Measurements from ENCODE around the gene APOC3.
"Not testable (repeated sequence)": the region's sequence is repeated elsewhere in the genome, so short reads cannot be mapped to it uniquely, and the experiment has no call there.

The APOC3 gene

GRCh38 chr11:116834535-116835041 is 4.9 kb downstream of the APOC3 start:
- H3K23ac ChIP-seq (ENCODE audit: low read length in 2 of 2); DNase-seq; H2BK12ac ChIP-seq (ENCODE audit: low read length in 2 of 2); H3K18ac ChIP-seq (ENCODE audit: low read depth in 1 of 2, low read length in 2 of 2); H2BK5ac ChIP-seq (ENCODE audit: low read depth, low read length, poor library complexity, severe bottlenecking); H3K4me2 ChIP-seq (ENCODE audit: low read length, poor library complexity, severe bottlenecking); H3K27ac ChIP-seq (ENCODE audit: low read length, poor library complexity, severe bottlenecking); H2BK15ac ChIP-seq (ENCODE audit: low read depth, poor library complexity, severe bottlenecking); H3K9me3 ChIP-seq (ENCODE audit: control insufficient read depth, low read length); H3K79me1 ChIP-seq (replicated peaks; ENCODE audit: low read length, poor library complexity, severe bottlenecking); H3K14ac ChIP-seq (ENCODE audit: low read length in 2 of 2); H2BK120ac ChIP-seq (ENCODE audit: low read depth, low read length); H4K91ac ChIP-seq (ENCODE audit: low read length); H3K4me3 ChIP-seq (ENCODE audit: insufficient read depth in 1 of 2, low read depth in 1 of 2, low read length in 2 of 2); H3K4ac ChIP-seq (ENCODE audit: low read depth in 1 of 2, low read length in 2 of 2); H2AFZ ChIP-seq (ENCODE audit: low read depth, low read length); H3K36me3 ChIP-seq (ENCODE audit: control insufficient read depth in 1 of 2, insufficient read depth in 2 of 2, low read depth in 1 of 2, low read length in 2 of 2); H2AK5ac ChIP-seq (ENCODE audit: low read length, severe bottlenecking); H3K9ac ChIP-seq (ENCODE audit: low read length); H4K8ac ChIP-seq (ENCODE audit: low read length); H3K27me3 ChIP-seq (ENCODE audit: control insufficient read depth in 1 of 2, insufficient read depth in 1 of 2, low read length in 2 of 2): not testable (repeated sequence)
- peaks cover 11% of the 10 kb centered on the region for H3K4me1 ChIP-seq (ENCODE audit: control insufficient read depth, insufficient read depth, low read depth, low read length)
- WGBS, result 82% methylated on average over 13 of the region's 13 CpGs

GRCh38 chr11:116835042-116835772 is 5.5 kb downstream of the APOC3 start:
- Histone ChIP-seq H3K4me3 (ENCODE audit: insufficient read depth in 1 of 2, low read depth in 1 of 2, low read length in 2 of 2) (peak overlapping the region in 1 of 2 experiments; percentile 53), H3K9me3 (ENCODE audit: control insufficient read depth, low read length) (no peaks in the 10 kb centered on the region), H2AFZ (ENCODE audit: low read depth, low read length) (peak overlapping the region; percentile 70), H2BK120ac (ENCODE audit: low read depth, low read length) (peak overlapping the region; percentile 27), H2BK12ac (ENCODE audit: low read length in 2 of 2) (peak overlapping the region in 1 of 2 experiments; percentile 18), H2AK5ac (ENCODE audit: low read length, severe bottlenecking) (no peak overlapping the region), H3K4ac (ENCODE audit: low read depth in 1 of 2, low read length in 2 of 2) (peak overlapping the region in 1 of 2 experiments; percentile 13), H3K23ac (ENCODE audit: low read length in 2 of 2) (no peak overlapping the region), H3K27me3 (ENCODE audit: control insufficient read depth in 1 of 2, insufficient read depth in 1 of 2, low read length in 2 of 2) (peaks cover 0 to 9% of the 10 kb centered on the region in 2 experiments), H4K91ac (ENCODE audit: low read length) (peak overlapping the region; percentile 52), H3K14ac (ENCODE audit: low read length in 2 of 2) (no peak overlapping the region), H3K79me1 (replicated peaks; ENCODE audit: low read length, poor library complexity, severe bottlenecking) (no peaks in the 10 kb centered on the region), H3K4me1 (ENCODE audit: control insufficient read depth, insufficient read depth, low read depth, low read length) (peaks cover 9% of the 10 kb centered on the region), H2BK15ac (ENCODE audit: low read depth, poor library complexity, severe bottlenecking) (no peak overlapping the region), H3K36me3 (ENCODE audit: control insufficient read depth in 1 of 2, insufficient read depth in 2 of 2, low read depth in 1 of 2, low read length in 2 of 2) (no peaks in the 10 kb centered on the region), H3K18ac (ENCODE audit: low read depth in 1 of 2, low read length in 2 of 2) (peak overlapping the region in 1 of 2 experiments; percentile 49), H3K27ac (ENCODE audit: low read length, poor library complexity, severe bottlenecking) (no peak overlapping the region), H3K9ac (ENCODE audit: low read length) (peak overlapping the region; percentile 60), H4K8ac (ENCODE audit: low read length) (peak overlapping the region; percentile 83), H3K4me2 (ENCODE audit: low read length, poor library complexity, severe bottlenecking) (peak overlapping the region; percentile 85), H2BK5ac (ENCODE audit: low read depth, low read length, poor library complexity, severe bottlenecking) (no peak overlapping the region)
- 64% methylated on average over 28 of the region's 28 CpGs for WGBS
- no peak for DNase-seq

GRCh38 chr11:116835791-116836631 is 6.3 kb downstream of the APOC3 start:
- peak overlapping the region; percentile 49 to 51 for H3K18ac ChIP-seq (ENCODE audit: low read depth in 1 of 2, low read length in 2 of 2)
- peak overlapping the region; percentile 85 for H3K4me2 ChIP-seq (ENCODE audit: low read length, poor library complexity, severe bottlenecking)
- H3K4me3 ChIP-seq (ENCODE audit: insufficient read depth in 1 of 2, low read depth in 1 of 2, low read length in 2 of 2), result peak overlapping the region; percentile 39 to 53
- H2AFZ ChIP-seq (ENCODE audit: low read depth, low read length), result peak overlapping the region; percentile 70
- no peak overlapping the region for H3K27ac ChIP-seq (ENCODE audit: low read length, poor library complexity, severe bottlenecking)
- H3K14ac ChIP-seq (ENCODE audit: low read length in 2 of 2), result no peak overlapping the region
- WGBS, result 12% methylated on average over 56 of the region's 57 CpGs
- H2BK15ac ChIP-seq (ENCODE audit: low read depth, poor library complexity, severe bottlenecking), result no peak overlapping the region
- H3K36me3 ChIP-seq (ENCODE audit: control insufficient read depth in 1 of 2, insufficient read depth in 2 of 2, low read depth in 1 of 2, low read length in 2 of 2), result no peaks in the 10 kb centered on the region
- H3K9ac ChIP-seq (ENCODE audit: low read length), result peak overlapping the region; percentile 60
- H2BK12ac ChIP-seq (ENCODE audit: low read length in 2 of 2), result no peak overlapping the region
- no peak overlapping the region for H3K23ac ChIP-seq (ENCODE audit: low read length in 2 of 2)
- peaks cover 0 to 9% of the 10 kb centered on the region in 2 experiments for H3K27me3 ChIP-seq (ENCODE audit: control insufficient read depth in 1 of 2, insufficient read depth in 1 of 2, low read length in 2 of 2)
- H2AK5ac ChIP-seq (ENCODE audit: low read length, severe bottlenecking), result no peak overlapping the region
- H2BK120ac ChIP-seq (ENCODE audit: low read depth, low read length), result peak overlapping the region; percentile 27
- no peak overlapping the region for H4K91ac ChIP-seq (ENCODE audit: low read length)
- H3K9me3 ChIP-seq (ENCODE audit: control insufficient read depth, low read length), result no peaks in the 10 kb centered on the region
- H3K4me1 ChIP-seq (ENCODE audit: control insufficient read depth, insufficient read depth, low read depth, low read length), result peaks cover 9% of the 10 kb centered on the region
- no peak overlapping the region for H3K4ac ChIP-seq (ENCODE audit: low read depth in 1 of 2, low read length in 2 of 2)
- no peak overlapping the region for H2BK5ac ChIP-seq (ENCODE audit: low read depth, low read length, poor library complexity, severe bottlenecking)
- H3K79me1 ChIP-seq (replicated peaks; ENCODE audit: low read length, poor library complexity, severe bottlenecking), result no peaks in the 10 kb centered on the region
- peak overlapping the region; percentile 83 for H4K8ac ChIP-seq (ENCODE audit: low read length)
- peak; percentile 92 for DNase-seq

GRCh38 chr11:116836632-116836991 is 6.9 kb downstream of the APOC3 start:
- no peak overlapping the region for H2BK15ac ChIP-seq (ENCODE audit: low read depth, poor library complexity, severe bottlenecking)
- no peak overlapping the region for H2BK12ac ChIP-seq (ENCODE audit: low read length in 2 of 2)
- DNase-seq, result no peak
- H3K23ac ChIP-seq (ENCODE audit: low read length in 2 of 2), result no peak overlapping the region
- H3K27ac ChIP-seq (ENCODE audit: low read length, poor library complexity, severe bottlenecking), result no peak overlapping the region
- H3K36me3 ChIP-seq (ENCODE audit: control insufficient read depth in 1 of 2, insufficient read depth in 2 of 2, low read depth in 1 of 2, low read length in 2 of 2), result no peaks in the 10 kb centered on the region
- no peak overlapping the region for H2AK5ac ChIP-seq (ENCODE audit: low read length, severe bottlenecking)
- no peak overlapping the region for H2AFZ ChIP-seq (ENCODE audit: low read depth, low read length)
- no peak overlapping the region for H4K91ac ChIP-seq (ENCODE audit: low read length)
- no peak overlapping the region for H3K14ac ChIP-seq (ENCODE audit: low read length in 2 of 2)
- H2BK5ac ChIP-seq (ENCODE audit: low read depth, low read length, poor library complexity, severe bottlenecking), result no peak overlapping the region
- WGBS, result 97% methylated on average over 7 of the region's 7 CpGs
- no peak overlapping the region for H2BK120ac ChIP-seq (ENCODE audit: low read depth, low read length)
- H4K8ac ChIP-seq (ENCODE audit: low read length), result no peak overlapping the region
- peaks cover 9% of the 10 kb centered on the region for H3K4me1 ChIP-seq (ENCODE audit: control insufficient read depth, insufficient read depth, low read depth, low read length)
- H3K9me3 ChIP-seq (ENCODE audit: control insufficient read depth, low read length), result no peaks in the 10 kb centered on the region
- H3K18ac ChIP-seq (ENCODE audit: low read depth in 1 of 2, low read length in 2 of 2), result no peak overlapping the region
- H3K79me1 ChIP-seq (replicated peaks; ENCODE audit: low read length, poor library complexity, severe bottlenecking), result no peaks in the 10 kb centered on the region
- H3K4ac ChIP-seq (ENCODE audit: low read depth in 1 of 2, low read length in 2 of 2), result no peak overlapping the region
- no peak overlapping the region for H3K9ac ChIP-seq (ENCODE audit: low read length)
- no peak overlapping the region for H3K4me3 ChIP-seq (ENCODE audit: insufficient read depth in 1 of 2, low read depth in 1 of 2, low read length in 2 of 2)
- peaks cover 0 to 9% of the 10 kb centered on the region in 2 experiments for H3K27me3 ChIP-seq (ENCODE audit: control insufficient read depth in 1 of 2, insufficient read depth in 1 of 2, low read length in 2 of 2)
- no peak overlapping the region for H3K4me2 ChIP-seq (ENCODE audit: low read length, poor library complexity, severe bottlenecking)
